ENCODE results near the gene MFSD6. TPM values are rescaled to one million over a fixed set of nuclear protein-coding genes. Genes with fewer than 3 reads are reported as not detected.
A peak's percentile ranks its signal among the peaks of the same experiment; 100 is the strongest.

Gene MFSD6
- total and polyA plus RNA-seq, 4 experiments from 2014 or later: 7.7 to 47.5 (median 33.7) TPM

DNA sequence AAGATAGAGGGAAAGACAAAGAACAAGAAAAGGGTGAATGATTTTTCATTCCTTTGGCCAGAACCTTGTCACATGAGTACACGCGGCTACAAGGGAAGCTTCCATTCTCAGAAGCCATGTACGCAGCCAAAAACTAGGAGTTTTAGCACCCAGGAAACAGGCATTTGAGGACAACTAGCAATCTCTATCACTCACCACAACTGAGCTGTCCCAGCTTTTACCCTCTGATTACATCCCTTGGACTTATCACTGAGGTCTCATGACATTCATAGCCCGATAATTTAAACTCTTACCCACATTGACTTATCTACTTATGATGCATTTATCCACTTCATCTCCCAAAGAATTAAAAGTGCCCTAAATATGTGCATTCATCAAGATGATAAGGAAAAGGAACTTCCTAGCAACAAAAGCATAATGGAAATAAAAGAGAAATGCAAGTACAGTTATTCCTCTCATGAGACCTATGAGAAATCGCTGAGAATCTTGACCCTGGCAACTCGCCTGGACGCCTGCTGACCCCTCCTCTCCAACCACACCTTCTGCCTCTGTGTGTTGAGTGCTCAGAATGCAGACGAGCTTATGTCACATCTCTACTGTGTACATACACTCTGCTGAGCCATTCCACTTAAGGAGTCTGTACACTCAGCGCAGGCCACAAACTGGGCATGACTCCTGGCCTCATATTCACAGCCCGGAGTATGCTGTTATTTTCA lies 28.7 kb upstream of the MFSD6 start:
- no peaks in the 10 kb centered on the region for H3K36me3 ChIP-seq (ENCODE audit: insufficient read depth, low read length)
- H3K4me1 Mint-ChIP-seq: peaks cover 0 to 3% (median 0%) of the 10 kb centered on the region in 4 donors
- no peak overlapping the region for H3K27ac Mint-ChIP-seq
- no peaks in the 10 kb centered on the region for H3K27me3 ChIP-seq (ENCODE audit: insufficient read depth, low read length)
- no peak overlapping the region for H3K4me3 Mint-ChIP-seq
- ChIA-PET POLR2A (ENCODE audit: partially characterized antibody) (no interaction called here), CTCF (ENCODE audit: partially characterized antibody) (interaction anchor here (1.3 to 7.2 kb wide), 2 partner anchors 36 to 299 kb away, joined by 3 to 125 read pairs; no protein-coding TSS in a partner anchor)
- no peak overlapping the region for H3K27ac ChIP-seq (ENCODE audit: low read depth, low read length)
- H3K36me3 Mint-ChIP-seq: no peaks in the 10 kb centered on the region
- no peak overlapping the region for H3K4me3 ChIP-seq (ENCODE audit: low read length in 2 of 2)
- H3K27me3 Mint-ChIP-seq: peaks cover 0 to 1% of the 10 kb centered on the region in 2 donors
- H3K9me3 Mint-ChIP-seq: no peaks in the 10 kb centered on the region
- intact Hi-C loops (cut with micrococcal nuclease): no loop called here
- no peak for DNase-seq
- no peaks in the 10 kb centered on the region for H3K9me3 ChIP-seq (ENCODE audit: control insufficient read depth in 1 of 2, low read length in 2 of 2)
- H3K4me1 ChIP-seq (ENCODE audit: insufficient read depth, low read length): no peaks in the 10 kb centered on the region

- Mint-ChIP-seq H3K4me1 (peaks cover 0 to 3% (median 0%) of the 10 kb centered on the region in 4 donors), H3K9me3 (no peaks in the 10 kb centered on the region), H3K4me3 (no peak overlapping the region), H3K36me3 (no peaks in the 10 kb centered on the region), H3K27ac (no peak overlapping the region), H3K27me3 (peaks cover 0 to 1% of the 10 kb centered on the region in 2 donors)
- Histone ChIP-seq H3K27me3 (ENCODE audit: insufficient read depth, low read length) (no peaks in the 10 kb centered on the region), H3K4me1 (ENCODE audit: insufficient read depth, low read length) (no peaks in the 10 kb centered on the region), H3K4me3 (ENCODE audit: low read length in 2 of 2) (no peak overlapping the region), H3K9me3 (ENCODE audit: control insufficient read depth in 1 of 2, low read length in 2 of 2) (no peaks in the 10 kb centered on the region), H3K27ac (ENCODE audit: low read depth, low read length) (no peak overlapping the region), H3K36me3 (ENCODE audit: insufficient read depth, low read length) (no peaks in the 10 kb centered on the region)
- no peak for DNase-seq
- POLR2A ChIA-PET (ENCODE audit: partially characterized antibody): interaction anchor here (1.0 kb wide), 1 partner anchor 153 kb away, joined by 3 read pairs; no protein-coding TSS in a partner anchor
- intact Hi-C loops (cut with micrococcal nuclease): no loop called here
- CTCF ChIA-PET (ENCODE audit: partially characterized antibody): interaction anchor here (1.2 to 7.2 kb wide), 3 partner anchors 34 to 470 kb away, joined by 3 to 125 read pairs (median 3); no protein-coding TSS in a partner anchor
Measured at GRCh38 chr2:190380962-190381412, 27.2 kb upstream of the MFSD6 start.

DNA sequence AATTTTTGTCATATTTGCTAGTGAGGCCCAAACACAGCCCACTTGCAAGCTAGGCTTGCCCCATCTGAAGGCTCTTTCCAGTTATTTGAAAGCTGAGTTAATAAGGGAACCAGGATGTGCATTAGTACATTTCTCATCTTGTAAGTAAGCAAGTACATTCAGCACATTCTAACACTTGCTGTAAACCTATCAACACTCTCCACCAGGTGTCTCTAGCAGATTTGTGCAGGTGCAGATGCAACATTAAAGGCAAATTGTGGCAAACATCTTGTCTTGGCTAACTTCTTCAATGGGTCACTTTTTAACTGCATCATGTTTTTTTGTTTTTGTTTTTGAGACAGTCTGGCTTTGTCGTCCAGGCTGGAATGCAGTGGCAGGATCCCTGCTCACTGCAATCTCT lies 25.3 kb upstream of the MFSD6 start:
- Mint-ChIP-seq H3K36me3 (no peaks in the 10 kb centered on the region), H3K27ac (no peak overlapping the region), H3K9me3 (no peaks in the 10 kb centered on the region), H3K4me1 (peaks cover 0 to 3% (median 0%) of the 10 kb centered on the region in 4 donors), H3K27me3 (peaks cover 0 to 1% of the 10 kb centered on the region in 2 donors), H3K4me3 (no peak overlapping the region)
- intact Hi-C loops (cut with micrococcal nuclease): loop anchor here (1.0 to 2.0 kb wide), 3 partner anchors 134 to 297 kb away; no protein-coding TSS in a partner anchor
- Histone ChIP-seq H3K4me3 (ENCODE audit: low read length in 2 of 2) (no peak overlapping the region), H3K9me3 (ENCODE audit: control insufficient read depth in 1 of 2, low read length in 2 of 2) (no peaks in the 10 kb centered on the region), H3K36me3 (ENCODE audit: insufficient read depth, low read length) (no peaks in the 10 kb centered on the region), H3K27ac (ENCODE audit: low read depth, low read length) (no peak overlapping the region), H3K27me3 (ENCODE audit: insufficient read depth, low read length) (no peaks in the 10 kb centered on the region), H3K4me1 (ENCODE audit: insufficient read depth, low read length) (no peaks in the 10 kb centered on the region)
- POLR2A ChIA-PET (ENCODE audit: partially characterized antibody): interaction anchor here (1.1 to 1.5 kb wide), 2 partner anchors 24 to 26 kb away, joined by 3 to 4 read pairs; partner anchors contain the start of gene MFSD6
- CTCF ChIA-PET (ENCODE audit: partially characterized antibody): interaction anchor here (0.7 to 7.2 kb wide), 16 partner anchors 10 to 295 kb away, joined by 3 to 125 read pairs (median 3); no protein-coding TSS in a partner anchor
- DNase-seq: peak; percentile 50 to 66 (median 61)

GRCh38 chr2:190387422-190387821 lies 20.7 kb upstream of the MFSD6 start:
- intact Hi-C loops (cut with micrococcal nuclease): no loop called here
- H3K36me3 Mint-ChIP-seq: no peaks in the 10 kb centered on the region
- H3K27me3 ChIP-seq (ENCODE audit: insufficient read depth, low read length): no peaks in the 10 kb centered on the region
- H3K4me3 ChIP-seq (ENCODE audit: low read length in 2 of 2): no peak overlapping the region
- no peak overlapping the region for H3K27ac ChIP-seq (ENCODE audit: low read depth, low read length)
- no peak overlapping the region for H3K27ac Mint-ChIP-seq
- H3K36me3 ChIP-seq (ENCODE audit: insufficient read depth, low read length): no peaks in the 10 kb centered on the region
- H3K4me1 ChIP-seq (ENCODE audit: insufficient read depth, low read length): no peaks in the 10 kb centered on the region
- H3K4me1 Mint-ChIP-seq: peaks cover 0 to 3% (median 0%) of the 10 kb centered on the region in 4 donors
- ChIA-PET POLR2A (ENCODE audit: partially characterized antibody) (no interaction called here), CTCF (ENCODE audit: partially characterized antibody) (interaction anchor here (1.2 kb wide), 1 partner anchor 293 kb away, joined by 8 read pairs; no protein-coding TSS in a partner anchor)
- DNase-seq: no peak
- no peak overlapping the region for H3K4me3 Mint-ChIP-seq
- H3K9me3 ChIP-seq (ENCODE audit: control insufficient read depth in 1 of 2, low read length in 2 of 2): no peaks in the 10 kb centered on the region
- peaks cover 3 to 6% of the 10 kb centered on the region in 2 donors for H3K27me3 Mint-ChIP-seq
- no peaks in the 10 kb centered on the region for H3K9me3 Mint-ChIP-seq

DNA sequence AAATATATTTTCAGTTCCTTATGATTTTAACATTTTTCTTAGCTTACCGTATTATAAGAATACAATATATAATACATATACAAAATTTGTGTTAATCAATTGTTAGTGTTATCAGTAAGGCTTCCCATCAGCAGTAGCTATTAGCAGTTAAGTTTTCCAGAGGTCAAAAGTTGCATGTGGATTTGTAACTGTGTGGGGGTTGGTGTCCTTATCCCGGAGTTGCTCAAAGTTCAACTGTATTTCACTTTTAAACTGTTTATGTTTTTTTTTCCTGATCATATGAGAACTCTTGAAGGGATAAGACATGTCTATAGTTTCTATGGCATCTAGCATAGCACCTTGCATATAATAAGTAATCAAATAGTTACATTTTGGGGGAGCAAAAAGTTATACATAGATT lies 11.9 kb upstream of the MFSD6 start:
- POLR2A ChIA-PET (ENCODE audit: partially characterized antibody): interaction anchor here (1.9 kb wide), 1 partner anchor 11 kb away, joined by 9 read pairs; no protein-coding TSS in a partner anchor
- H3K36me3 ChIP-seq (ENCODE audit: insufficient read depth, low read length): no peaks in the 10 kb centered on the region
- CTCF ChIA-PET (ENCODE audit: partially characterized antibody): interaction anchor here (0.9 kb wide), 1 partner anchor 11 kb away, joined by 3 read pairs; no protein-coding TSS in a partner anchor

DNA sequence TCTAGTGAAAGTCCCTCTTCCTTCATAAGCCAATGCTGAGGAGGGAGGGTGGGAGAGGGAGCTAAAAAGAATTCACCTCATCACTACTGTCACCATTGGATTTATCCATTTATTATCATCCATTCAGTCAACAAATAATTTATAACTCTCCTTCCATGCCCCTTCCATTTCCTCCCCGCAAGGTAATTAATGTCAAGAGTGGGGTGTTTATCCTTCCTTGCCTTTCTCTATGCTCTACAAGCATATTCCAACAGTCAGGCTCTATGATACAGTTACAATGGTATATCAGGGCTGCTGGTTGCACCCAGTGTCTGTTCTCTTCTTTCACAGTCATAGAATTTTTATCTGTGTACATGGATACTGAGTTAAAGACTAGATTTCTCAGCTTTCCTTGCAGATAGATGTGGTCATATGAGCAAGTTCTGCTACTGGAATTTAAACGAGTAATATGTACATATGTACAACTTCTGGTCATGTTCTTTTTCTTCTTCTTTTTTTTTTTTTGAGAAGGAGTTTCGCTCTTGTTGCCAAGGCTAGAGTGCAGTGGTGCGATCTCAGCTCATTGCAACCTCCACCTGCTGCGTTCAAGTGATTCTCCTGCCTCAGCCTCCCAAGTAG lies 5.1 kb upstream of the MFSD6 start:
- DNase-seq: no peak
- Mint-ChIP-seq H3K4me3 (no peak overlapping the region), H3K27ac (peak overlapping the region in 1 of 7 donors; percentile 11), H3K9me3 (peaks cover 0 to 2% (median 0%) of the 10 kb centered on the region in 8 donors), H3K4me1 (peaks cover 0 to 7% (median 6%) of the 10 kb centered on the region in 4 donors), H3K36me3 (peaks cover 0 to 6% of the 10 kb centered on the region in 2 donors), H3K27me3 (no peaks in the 10 kb centered on the region)
- no peak overlapping the region for H3K27ac ChIP-seq (ENCODE audit: low read depth, low read length)
- ChIA-PET POLR2A (ENCODE audit: partially characterized antibody) (no interaction called here), CTCF (ENCODE audit: partially characterized antibody) (interaction anchor here (0.9 kb wide), 1 partner anchor 277 kb away, joined by 3 read pairs; no protein-coding TSS in a partner anchor)
- no peak overlapping the region for H3K4me3 ChIP-seq (ENCODE audit: low read length in 2 of 2)
- no peaks in the 10 kb centered on the region for H3K27me3 ChIP-seq (ENCODE audit: insufficient read depth, low read length)
- intact Hi-C loops (cut with micrococcal nuclease): loop anchor here (10.0 kb wide), 1 partner anchor 612 kb away; the partner anchor contains the start of gene STAT1
- no peaks in the 10 kb centered on the region for H3K9me3 ChIP-seq (ENCODE audit: control insufficient read depth in 1 of 2, low read length in 2 of 2)
- no peaks in the 10 kb centered on the region for H3K36me3 ChIP-seq (ENCODE audit: insufficient read depth, low read length)
- H3K4me1 ChIP-seq (ENCODE audit: insufficient read depth, low read length): peaks cover 11% of the 10 kb centered on the region

More for the DNA sequence above, 11.9 kb upstream of the MFSD6 start:
- Mint-ChIP-seq H3K4me3 (no peak overlapping the region), H3K27ac (no peak overlapping the region), H3K4me1 (no peaks in the 10 kb centered on the region), H3K36me3 (no peaks in the 10 kb centered on the region), H3K9me3 (no peaks in the 10 kb centered on the region), H3K27me3 (peaks cover 3 to 5% of the 10 kb centered on the region in 2 donors)
- no peak overlapping the region for H3K4me3 ChIP-seq (ENCODE audit: low read length in 2 of 2)
- no peaks in the 10 kb centered on the region for H3K4me1 ChIP-seq (ENCODE audit: insufficient read depth, low read length)
- H3K27ac ChIP-seq (ENCODE audit: low read depth, low read length): no peak overlapping the region
- H3K27me3 ChIP-seq (ENCODE audit: insufficient read depth, low read length): no peaks in the 10 kb centered on the region
- H3K9me3 ChIP-seq (ENCODE audit: control insufficient read depth in 1 of 2, low read length in 2 of 2): no peaks in the 10 kb centered on the region
- no peak for DNase-seq
- intact Hi-C loops (cut with micrococcal nuclease): no loop called here

GRCh38 chr2:190404487-190404886 lies 3.7 kb upstream of the MFSD6 start:
- H3K9me3 Mint-ChIP-seq: peaks cover 0 to 2% (median 0%) of the 10 kb centered on the region in 8 donors
- peaks cover 7 to 12% (median 11%) of the 10 kb centered on the region in 4 donors for H3K4me1 Mint-ChIP-seq
- no peaks in the 10 kb centered on the region for H3K27me3 Mint-ChIP-seq
- H3K4me3 ChIP-seq (ENCODE audit: low read length in 2 of 2): no peak overlapping the region
- H3K4me3 Mint-ChIP-seq: no peak overlapping the region
- peaks cover 17% of the 10 kb centered on the region for H3K4me1 ChIP-seq (ENCODE audit: insufficient read depth, low read length)
- intact Hi-C loops (cut with micrococcal nuclease): loop anchor here (10.0 kb wide), 1 partner anchor 610 kb away; the partner anchor contains the start of gene STAT1
- H3K36me3 ChIP-seq (ENCODE audit: insufficient read depth, low read length): no peaks in the 10 kb centered on the region
- DNase-seq: no peak
- CTCF ChIA-PET (ENCODE audit: partially characterized antibody): no interaction called here
- H3K9me3 ChIP-seq (ENCODE audit: control insufficient read depth in 1 of 2, low read length in 2 of 2): no peaks in the 10 kb centered on the region
- POLR2A ChIA-PET (ENCODE audit: partially characterized antibody): no interaction called here
- H3K27ac Mint-ChIP-seq: no peak overlapping the region
- peaks cover 0 to 10% of the 10 kb centered on the region in 2 donors for H3K36me3 Mint-ChIP-seq
- no peak overlapping the region for H3K27ac ChIP-seq (ENCODE audit: low read depth, low read length)
- no peaks in the 10 kb centered on the region for H3K27me3 ChIP-seq (ENCODE audit: insufficient read depth, low read length)
